Glutamatergic neuron (in vitro differentiated cells): Measurements from ENCODE around the gene CCDC93. TPM values are rescaled to one million over a fixed set of nuclear protein-coding genes. Genes with fewer than 3 reads are reported as not detected.

Source experiments
- DNase-seq: peaks from one replicate; pipeline ENCODE4 v3.0.0; 2022
- H3K27ac Mint-ChIP-seq: one replicate; pipeline ENCODE4 v1.8.0; 2020; ENCODE audit warnings: mild to moderate bottlenecking, mixed read lengths, inconsistent platforms; ENCODE audit not compliant: unreplicated experiment
- H3K27me3 Mint-ChIP-seq: one replicate; pipeline ENCODE4 v1.8.0; 2020; ENCODE audit warnings: mild to moderate bottlenecking, moderate library complexity, mixed read lengths, inconsistent platforms; ENCODE audit not compliant: unreplicated experiment
- H3K36me3 Mint-ChIP-seq: one replicate; pipeline ENCODE4 v1.8.0; 2020; ENCODE audit warnings: mild to moderate bottlenecking, mixed read lengths, inconsistent platforms; ENCODE audit not compliant: unreplicated experiment
- H3K4me1 Mint-ChIP-seq: one replicate; pipeline ENCODE4 v1.8.0; 2020; ENCODE audit warnings: mild to moderate bottlenecking, low read depth, mixed read lengths, inconsistent platforms; ENCODE audit not compliant: unreplicated experiment
- H3K4me3 Mint-ChIP-seq: one replicate; pipeline ENCODE4 v1.8.0; 2020; ENCODE audit warnings: mild to moderate bottlenecking, mixed read lengths, inconsistent platforms; ENCODE audit not compliant: unreplicated experiment
- H3K9me3 Mint-ChIP-seq: one replicate; pipeline ENCODE4 v1.8.0; 2020; ENCODE audit warnings: mild to moderate bottlenecking, moderate library complexity, mixed read lengths, inconsistent platforms; ENCODE audit not compliant: unreplicated experiment
- CTCF ChIP-seq: fragments of 200-600 bp; sonication (generic); IDR thresholded peaks from one replicate; pipeline ENCODE4 v1.5.0; 2021; ENCODE audit not compliant: partially characterized antibody, unreplicated experiment
- total RNA-seq: library from RNA; stranded (reverse); fragmentation: NEBNext Ultra II Directional; extraction: Animal tissue kit (Norgen Biotek cat#: 25700); gene quantifications from one replicate; pipeline ENCODE4 v1.2.1, GENCODE V29; 2021; ENCODE audit not compliant: unreplicated experiment

CCDC93 gene
- total RNA-seq, 1 donor from 2014 or later = 32.6 TPM

GRCh38 chr2:117979911-117980701 is 33.8 kb downstream of the CCDC93 start:
- no peak for TF ChIP-seq CTCF
- Mint-ChIP-seq H3K27ac (peak overlapping the region; percentile 57), H3K27me3 (peaks cover 3% of the 10 kb centered on the region), H3K9me3 (peaks cover 3% of the 10 kb centered on the region), H3K4me1 (peaks cover 26% of the 10 kb centered on the region), H3K36me3 (no peaks in the 10 kb centered on the region), H3K4me3 (no peak overlapping the region)
- DNase-seq = no peak

- Mint-ChIP-seq H3K36me3 (no peaks in the 10 kb centered on the region), H3K9me3 (peaks cover 3% of the 10 kb centered on the region), H3K4me1 (peaks cover 25% of the 10 kb centered on the region), H3K27ac (peak overlapping the region; percentile 30), H3K27me3 (peaks cover 3% of the 10 kb centered on the region), H3K4me3 (no peak overlapping the region)
- TF ChIP-seq CTCF = no peak
- DNase-seq = no peak
These were observed 36.2 kb downstream of the CCDC93 start for GRCh38 chr2:117977696-117978095.

- Mint-ChIP-seq H3K27ac (no peak overlapping the region), H3K36me3 (no peaks in the 10 kb centered on the region), H3K4me1 (peaks cover 25% of the 10 kb centered on the region), H3K9me3 (peaks cover 3% of the 10 kb centered on the region), H3K27me3 (peaks cover 3% of the 10 kb centered on the region), H3K4me3 (no peak overlapping the region)
- no peak for DNase-seq
- TF ChIP-seq CTCF = no peak
These were observed 37.3 kb downstream of the CCDC93 start for GRCh38 chr2:117976581-117976980.

- TF ChIP-seq CTCF = no peak
- Mint-ChIP-seq H3K27me3 (no peaks in the 10 kb centered on the region), H3K9me3 (no peaks in the 10 kb centered on the region), H3K4me1 (peaks cover 17% of the 10 kb centered on the region), H3K36me3 (no peaks in the 10 kb centered on the region), H3K4me3 (no peak overlapping the region), H3K27ac (peak overlapping the region; percentile 8)
- no peak for DNase-seq
These were observed 40.3 kb downstream of the CCDC93 start for GRCh38 chr2:117973498-117974082.

GRCh38 chr2:117972476-117973123 is 41.3 kb downstream of the CCDC93 start:
- no peaks in the 10 kb centered on the region for H3K27me3 Mint-ChIP-seq
- no peaks in the 10 kb centered on the region for H3K9me3 Mint-ChIP-seq
- H3K4me3 Mint-ChIP-seq = no peak overlapping the region
- H3K36me3 Mint-ChIP-seq = no peaks in the 10 kb centered on the region
- TF ChIP-seq CTCF = no peak
- no peak for DNase-seq
- H3K27ac Mint-ChIP-seq = no peak overlapping the region
- H3K4me1 Mint-ChIP-seq = peaks cover 25% of the 10 kb centered on the region
